Measurements from ENCODE around the gene RIPOR2.
"Not testable (repeated sequence)": the region's sequence is repeated elsewhere in the genome, so short reads cannot be mapped to it uniquely, and the experiment has no call there.

Gene RIPOR2

DNA sequence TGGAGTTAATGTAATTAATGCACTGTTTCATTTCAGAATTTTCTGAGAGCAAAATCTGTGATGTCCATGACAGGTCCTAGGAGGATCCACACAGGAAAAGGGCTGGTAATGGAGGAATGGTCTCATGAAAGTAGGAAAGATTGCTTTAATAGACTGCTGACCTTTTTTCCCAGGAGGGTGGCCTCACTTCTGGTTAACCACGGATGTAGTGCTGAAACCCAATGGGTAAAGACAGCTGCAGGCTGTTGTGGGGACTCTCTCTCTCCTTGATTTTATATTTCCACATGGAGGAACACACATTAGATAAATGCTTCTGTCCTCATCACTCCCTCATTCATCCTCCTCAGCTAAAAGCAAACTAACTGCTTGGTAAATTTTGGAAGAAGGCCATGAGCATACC, 23.6 kb upstream of the RIPOR2 start:
- DNase-seq, result no peak

DNA sequence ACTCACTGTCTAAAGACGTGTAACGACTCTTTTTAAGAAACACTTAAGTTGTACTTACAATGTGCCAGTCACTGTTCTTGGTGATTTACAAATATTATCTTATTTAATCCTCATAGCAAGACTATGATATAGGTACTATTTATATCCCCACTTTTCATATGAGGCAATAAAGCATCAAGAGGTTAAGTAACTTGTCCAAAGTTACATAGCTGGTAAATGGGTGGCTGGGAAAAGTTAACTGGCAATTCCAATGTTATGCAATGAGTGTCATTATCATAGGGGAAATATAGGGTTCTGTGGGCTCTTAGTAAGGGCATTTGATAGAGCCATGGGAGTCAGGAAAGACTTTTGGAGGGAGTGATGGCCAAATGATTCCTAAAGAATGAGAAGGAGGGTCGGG, 21.4 kb upstream of the RIPOR2 start:
- no peak for DNase-seq

DNA sequence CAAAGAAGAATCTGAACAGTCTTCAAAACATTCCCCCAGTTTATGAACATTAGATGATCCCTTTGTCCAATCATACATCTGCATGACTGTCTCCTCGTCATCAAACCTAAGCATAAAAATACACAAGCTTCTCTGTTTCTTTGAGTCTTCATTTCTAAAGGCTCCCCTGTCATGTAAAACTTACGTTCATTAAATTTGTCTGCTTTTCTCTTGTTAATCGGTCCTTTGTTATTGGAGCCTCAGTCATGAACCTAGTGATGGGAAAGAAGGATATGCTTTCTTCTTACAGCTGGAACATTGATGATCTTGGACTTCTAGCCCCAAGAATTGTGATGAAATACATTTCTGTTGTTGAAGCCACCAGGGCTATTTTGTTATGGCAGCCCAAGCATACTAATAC, 18.0 kb upstream of the RIPOR2 start:
- DNase-seq, result no peak

DNA sequence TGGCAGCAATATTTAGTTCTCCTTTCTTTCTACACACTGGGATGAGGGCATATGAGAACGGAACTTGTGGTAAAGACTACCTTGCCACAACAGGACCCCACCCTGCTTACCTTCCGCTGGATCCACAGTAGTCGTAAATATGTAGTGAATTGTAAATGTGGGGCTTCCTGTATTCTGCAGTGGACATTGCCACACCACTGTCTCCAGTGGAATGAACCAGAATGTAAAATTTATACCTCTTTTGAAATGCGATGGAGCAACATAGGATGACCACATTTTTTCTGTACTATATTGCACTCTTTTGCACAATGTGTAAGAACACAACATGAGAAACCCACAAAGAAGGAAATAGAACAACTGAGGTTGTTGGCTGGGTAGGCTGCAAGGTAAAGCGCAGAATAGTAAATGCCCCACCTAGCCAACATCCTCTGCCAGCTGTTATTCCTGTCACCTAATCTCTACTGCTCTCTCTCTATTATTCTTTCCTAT, 16.1 kb upstream of the RIPOR2 start:
- DNase-seq, result no peak

DNA sequence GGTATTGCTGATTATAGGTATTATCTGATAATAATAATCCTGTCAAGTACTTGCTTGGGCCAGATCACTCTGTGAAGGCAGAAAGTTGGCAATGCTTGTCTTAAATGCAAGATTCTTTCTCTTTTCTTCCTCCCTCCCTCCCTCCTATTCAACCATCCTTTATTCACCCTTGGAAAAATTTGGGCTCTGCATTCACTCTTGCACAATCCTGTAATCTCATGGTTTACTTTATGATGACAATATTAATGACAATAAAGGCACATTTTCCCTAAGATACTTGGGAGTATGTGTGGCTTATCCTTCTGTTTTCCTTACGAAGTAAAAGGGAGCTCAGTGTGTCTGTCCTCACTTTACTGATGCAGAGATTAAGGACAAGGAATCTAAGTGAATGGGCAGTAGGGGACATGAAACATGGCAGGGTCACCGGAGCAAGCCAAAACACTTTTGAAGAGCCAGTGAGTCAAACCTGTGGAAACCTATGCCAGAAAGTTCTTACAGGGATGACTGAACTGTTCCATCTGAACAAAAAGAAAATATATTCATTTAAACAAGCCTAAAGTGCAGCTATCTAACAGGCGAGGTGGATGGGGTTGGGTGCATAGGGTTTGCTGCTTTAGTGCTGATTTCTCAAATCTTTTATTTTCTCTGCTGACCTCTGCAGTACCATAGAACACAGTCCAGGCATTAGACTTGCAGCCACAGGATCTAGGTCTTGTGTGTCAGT, 14.6 kb upstream of the RIPOR2 start:
- no peak for DNase-seq

DNA sequence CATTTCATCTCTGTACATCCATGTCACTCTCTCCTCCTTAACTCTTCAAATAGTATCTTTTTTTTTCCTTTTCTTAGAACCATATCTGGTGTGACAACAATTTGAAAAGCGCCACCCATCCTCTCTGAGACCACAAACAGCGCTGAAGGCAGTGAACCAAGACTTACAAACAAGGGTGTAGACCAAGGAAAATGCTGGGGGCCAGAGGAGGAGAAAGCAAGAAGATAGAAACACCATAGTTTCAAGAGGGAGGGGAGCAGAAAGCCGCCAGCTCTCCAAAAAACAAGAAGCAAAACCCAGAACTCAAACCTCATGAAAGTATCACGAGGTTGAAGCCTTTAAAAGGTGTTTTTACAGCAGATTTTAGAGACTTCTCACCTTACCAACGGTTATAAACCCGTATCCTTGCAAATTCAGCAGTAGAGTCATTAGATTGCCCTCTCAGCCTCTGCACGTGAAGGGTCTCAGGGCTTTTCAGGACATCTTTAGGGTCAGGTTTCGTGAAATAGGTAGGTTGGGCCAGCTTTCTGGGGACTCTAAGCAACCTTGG, 13.3 kb upstream of the RIPOR2 start:
- no peak for DNase-seq

DNA sequence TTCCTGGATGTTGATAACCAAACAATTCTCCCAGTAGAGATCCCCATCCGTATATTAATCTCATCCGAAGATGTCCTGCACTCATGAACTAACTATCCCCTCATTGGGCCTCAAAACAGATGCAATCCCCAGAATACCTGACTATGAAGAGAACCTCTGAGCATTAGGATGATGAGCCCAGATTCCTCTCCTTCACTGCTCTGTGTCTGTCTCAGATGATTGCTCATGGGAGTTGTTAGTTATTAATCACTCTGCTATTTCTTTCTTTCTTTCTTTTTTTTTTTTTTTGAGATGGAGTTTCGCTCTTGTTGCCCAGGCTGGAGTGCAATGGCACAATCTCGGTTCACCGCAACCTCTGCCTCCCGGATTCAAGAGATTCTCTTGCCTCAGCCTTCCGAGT, 12.5 kb upstream of the RIPOR2 start:
- not testable (repeated sequence) for DNase-seq

DNA sequence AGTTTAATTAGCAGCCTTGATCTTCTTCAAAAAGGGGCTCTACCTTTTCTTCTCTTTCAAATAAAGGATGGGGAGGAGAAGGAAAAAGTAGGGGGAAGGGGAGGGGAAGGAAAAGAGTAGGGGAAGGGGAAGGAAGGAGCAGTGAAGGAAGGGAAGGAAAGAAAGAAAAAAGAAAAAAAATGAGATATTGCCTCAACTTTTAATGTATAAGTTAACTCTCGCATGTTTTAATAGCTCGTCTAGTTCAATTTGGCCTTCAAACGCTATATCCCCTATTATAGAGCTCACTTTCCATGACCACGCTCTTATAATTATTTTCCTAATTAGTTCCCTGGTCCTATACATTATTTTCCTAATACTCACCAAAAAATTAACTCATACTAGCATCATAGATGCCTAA, 11.9 kb upstream of the RIPOR2 start:
- no peak for DNase-seq

DNA sequence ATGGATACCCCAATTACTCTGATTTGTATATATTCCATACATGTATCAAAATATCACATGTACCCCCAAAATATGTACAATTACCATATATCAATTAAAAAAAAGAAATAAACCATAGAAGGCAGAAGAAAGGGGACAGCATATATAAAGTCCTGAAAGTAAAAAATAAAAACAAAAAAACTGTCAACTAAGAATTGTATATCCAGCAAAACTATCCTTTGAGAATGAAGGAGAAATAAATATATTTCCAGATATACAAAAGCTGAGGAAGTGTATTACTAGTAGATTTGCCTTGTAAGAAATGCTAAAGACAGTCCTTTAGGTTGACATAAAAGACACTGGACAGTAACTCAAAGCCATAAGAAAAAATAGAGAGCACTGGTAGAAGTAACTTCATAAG, 9.3 kb upstream of the RIPOR2 start:
- DNase-seq, result no peak

DNA sequence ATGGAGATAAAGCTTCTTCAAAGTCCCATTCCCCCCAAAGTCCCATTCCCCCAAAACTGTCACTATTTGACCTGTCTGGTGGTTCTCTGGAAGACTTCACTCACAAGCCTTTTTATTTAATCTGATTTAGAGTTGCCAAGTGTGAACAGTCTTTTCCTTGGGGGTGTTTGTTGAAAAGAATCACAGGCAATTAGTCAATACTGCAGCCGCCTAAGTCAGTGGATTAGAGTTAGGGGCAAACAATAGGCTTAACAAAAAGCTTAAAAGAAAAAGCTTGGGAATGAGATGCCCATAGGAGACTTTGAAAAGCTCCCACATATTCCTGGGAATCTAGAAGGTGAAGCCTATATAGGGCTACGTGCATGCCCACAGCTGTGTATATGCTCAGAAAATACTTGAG, 8.0 kb upstream of the RIPOR2 start:
- no peak for DNase-seq

DNA sequence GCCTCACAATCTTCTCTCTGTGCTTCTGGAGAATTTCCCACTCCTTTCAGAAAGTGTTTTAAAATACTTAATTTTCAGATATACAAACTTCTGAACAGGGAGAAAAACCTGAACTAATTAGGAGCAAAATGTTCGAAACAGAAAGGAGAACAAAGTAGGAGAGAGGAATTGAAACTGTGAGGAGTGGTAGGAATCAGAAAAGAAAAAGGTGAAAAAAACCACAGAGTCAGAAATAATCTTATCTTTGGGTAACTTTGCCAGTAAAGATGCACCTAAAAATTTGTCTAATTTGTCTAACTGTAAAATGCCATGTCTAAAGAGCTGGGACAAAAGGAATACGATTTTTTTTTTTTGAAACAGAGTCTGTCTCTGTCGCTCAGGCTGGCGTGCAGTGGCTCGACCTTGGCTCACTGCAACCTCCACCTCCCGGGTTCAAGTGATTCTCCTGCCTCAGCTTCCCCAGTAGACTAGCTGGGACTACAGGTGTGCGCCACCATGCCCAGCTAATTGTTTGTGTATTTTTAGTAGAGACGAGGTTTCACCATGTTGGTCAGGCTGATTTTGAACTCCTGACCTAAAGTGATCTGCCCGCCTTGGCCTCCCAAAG, 4.7 kb upstream of the RIPOR2 start:
- DNase-seq, result no peak

DNA sequence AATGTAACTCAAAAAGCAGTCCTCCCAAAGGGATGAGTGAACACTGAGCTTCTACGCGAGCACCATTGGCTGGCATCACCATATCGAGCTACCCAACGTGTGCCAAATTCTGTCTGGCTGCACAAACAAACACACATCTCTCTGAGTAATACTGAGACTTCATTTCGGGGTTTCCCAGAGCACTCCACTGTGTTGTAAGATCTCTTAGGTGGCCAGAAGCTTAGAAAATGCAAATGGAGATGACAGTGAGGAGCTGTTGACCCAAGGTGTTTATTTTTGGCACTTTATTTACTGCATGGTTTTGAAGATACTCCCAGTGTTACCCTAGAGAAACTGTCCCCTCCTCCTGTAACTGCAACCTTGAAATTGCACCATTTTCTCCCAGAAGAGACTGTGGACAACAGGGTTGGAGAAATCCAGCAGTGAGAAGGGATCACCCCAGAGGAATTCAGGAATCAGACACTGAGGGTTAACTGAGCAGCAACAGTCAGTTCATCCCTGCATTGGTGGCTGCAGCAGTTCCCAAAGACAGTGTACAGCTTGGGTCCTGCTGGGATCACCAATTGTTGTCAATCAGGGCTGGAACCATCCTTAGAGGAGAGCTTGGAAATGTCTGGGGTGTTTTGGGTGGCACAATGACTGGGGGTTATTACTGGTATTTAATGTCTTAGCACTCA, 1.0 kb upstream of the RIPOR2 start:
- no peak for DNase-seq

DNA sequence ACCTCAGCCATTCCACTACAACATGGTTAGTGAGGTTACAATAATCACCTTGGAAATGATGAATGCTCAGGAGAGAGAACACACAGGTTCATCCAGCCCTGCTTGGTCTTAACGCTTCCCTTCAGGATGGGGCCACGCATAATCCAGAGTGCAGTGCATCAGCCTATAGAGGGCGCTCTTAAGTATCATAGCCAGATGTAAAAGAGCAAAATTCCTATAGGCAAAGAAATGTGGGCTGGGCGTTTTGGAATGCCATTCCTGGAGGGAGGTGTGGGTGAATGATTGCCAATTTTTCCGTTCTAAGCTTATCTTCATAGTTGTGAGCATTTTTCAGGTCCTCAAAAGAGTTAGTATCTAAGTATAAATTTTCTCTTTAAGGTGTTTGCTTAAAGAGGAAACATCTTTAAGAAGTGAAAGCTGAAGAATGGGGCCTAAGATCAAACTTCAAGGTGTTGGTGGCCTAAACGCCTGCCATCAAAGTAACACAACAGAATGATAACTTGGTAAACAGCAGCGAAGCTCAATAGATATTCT, 1.8 kb downstream of the RIPOR2 start:
- DNase-seq, result no peak

DNA sequence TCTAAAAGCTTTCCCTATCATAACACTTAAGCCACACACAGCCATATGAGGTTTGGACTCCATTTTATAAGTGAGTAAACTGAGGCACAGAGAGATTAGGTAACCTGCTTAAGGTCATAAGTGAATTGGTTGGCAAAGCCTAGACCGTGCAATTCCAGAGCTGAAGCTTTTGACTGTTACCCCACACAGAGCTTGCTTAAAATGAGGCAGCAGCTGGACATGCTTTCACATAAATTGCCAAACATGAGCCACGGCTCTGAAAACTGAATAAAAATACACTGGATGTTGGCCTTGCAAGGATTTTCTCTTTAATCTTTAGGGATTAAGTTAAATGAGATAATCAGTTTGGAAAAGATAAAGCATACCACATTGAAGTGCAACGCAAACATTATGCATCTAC, 2.5 kb downstream of the RIPOR2 start:
- no peak for DNase-seq

DNA sequence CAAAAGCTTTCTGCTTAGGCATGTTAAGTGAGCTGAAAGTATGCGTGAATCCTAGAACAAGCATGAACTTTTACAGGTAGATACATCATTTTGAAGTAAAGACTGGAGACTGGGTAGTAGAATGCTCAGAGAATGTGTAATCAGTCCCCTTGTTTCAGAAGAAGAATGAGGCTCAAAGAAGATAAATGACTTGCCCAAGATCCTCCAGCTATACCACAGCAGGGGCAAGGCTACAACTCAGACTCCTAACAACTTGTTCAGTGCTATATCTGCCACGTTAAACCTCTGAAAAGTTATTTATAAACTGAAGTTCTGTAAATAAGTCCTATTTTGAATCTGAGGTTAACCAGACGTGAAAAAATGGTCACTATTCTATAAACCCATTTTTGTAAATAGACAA, 2.9 kb downstream of the RIPOR2 start:
- DNase-seq, result no peak

DNA sequence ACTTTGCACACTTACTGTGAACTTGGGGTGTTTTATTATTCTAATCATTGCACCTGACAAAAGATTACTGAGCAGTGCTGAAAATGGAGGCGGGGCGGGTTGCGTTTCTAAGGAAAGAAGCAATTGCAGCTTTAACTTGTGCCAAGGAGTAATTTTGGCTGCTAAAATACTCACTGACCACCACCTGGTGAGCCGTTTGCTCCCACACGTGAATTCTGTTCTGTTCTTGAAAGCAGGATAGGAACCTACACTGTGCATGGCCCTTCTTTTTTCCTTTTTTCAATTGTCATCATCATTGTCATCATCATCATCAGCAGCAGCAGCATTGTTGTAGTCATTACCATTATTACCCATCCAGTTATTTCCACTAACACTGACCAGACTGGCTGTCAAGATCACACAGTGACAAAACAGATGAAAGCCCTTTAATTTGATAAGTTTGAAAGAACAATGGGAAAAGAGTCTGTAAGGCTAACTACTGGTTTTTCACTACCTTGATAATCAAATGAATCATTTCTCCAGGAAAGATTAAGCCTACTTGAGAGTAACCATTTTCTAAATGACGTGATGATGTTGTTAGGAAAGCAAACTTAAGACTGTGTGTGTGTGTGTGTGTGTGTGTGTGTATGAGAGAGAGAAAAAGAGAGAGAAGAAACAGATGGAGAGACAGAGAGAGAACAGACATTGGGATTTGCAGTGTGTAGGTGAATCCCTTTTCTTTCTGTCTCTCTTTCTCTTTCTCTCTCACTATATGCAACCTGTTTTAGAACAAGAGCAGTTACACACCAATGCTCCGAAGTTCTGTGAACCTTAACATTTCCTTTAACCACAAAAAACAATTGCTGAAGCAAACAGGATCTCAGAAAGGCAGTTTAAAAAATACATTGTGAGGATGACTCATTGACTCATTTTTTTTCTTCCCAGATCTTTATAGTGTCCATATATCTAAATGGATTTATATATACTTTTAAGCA, 3.8 kb downstream of the RIPOR2 start:
- no peak for DNase-seq

DNA sequence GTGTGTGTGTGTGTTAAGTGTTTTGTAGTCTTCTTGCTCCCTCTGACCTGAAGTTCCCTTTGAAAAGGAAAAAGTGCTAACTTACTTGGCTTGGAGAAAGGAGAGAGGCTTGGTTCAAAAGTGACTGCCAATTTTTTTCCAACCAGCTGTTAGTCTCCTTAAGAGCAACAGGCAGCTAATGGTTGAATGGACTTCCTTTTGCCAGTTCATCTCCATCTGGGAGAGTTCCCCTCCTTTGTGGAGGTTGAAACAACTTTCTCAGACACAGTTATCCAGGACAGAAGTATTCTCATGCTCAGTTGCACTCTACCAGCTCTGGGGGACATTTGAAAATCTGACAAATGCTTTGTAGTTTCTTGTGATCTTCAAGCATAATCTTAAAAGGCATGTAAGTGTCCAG, 4.5 kb downstream of the RIPOR2 start:
- DNase-seq, result no peak

DNA sequence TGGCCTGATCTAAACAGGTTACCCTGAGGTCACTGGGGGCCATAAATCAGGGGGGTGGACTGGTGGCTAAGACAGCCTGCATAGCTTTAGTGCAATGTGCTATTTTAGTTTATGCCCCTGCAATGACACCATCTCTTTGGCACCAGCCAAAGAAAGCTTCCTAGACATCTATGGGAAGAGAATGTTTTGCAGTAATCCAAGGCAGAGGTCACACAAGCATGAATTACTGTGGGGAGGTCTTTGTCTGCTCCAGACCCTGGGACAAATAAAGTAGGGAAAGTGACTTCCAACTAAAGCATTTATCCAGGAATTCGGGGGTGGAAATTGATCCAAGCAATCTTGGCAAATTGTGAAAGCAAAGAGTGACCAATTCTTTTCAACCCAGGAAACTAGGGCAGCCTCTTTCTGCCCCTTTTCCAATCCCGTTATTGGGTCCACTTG, 5.3 kb downstream of the RIPOR2 start:
- DNase-seq, result no peak

DNA sequence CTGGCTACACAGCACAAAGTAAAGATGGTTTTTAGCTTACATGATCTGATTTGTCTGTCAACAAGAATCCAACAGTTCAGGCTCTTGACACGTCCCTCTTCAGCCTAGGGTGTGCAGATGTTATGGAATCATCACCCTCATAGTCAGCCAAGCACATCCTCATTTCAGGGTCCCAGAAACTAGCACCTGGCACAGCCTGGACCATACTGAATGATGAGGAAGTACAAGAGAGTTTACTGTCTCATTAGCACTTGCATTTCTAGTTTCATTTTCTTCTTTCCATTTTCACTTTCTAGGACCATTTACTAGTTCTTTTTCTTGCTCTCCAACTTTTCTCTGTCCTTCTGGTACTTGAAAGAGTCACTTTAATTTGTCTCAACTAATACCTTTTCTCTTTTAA, 6.5 kb downstream of the RIPOR2 start:
- DNase-seq, result no peak

DNA sequence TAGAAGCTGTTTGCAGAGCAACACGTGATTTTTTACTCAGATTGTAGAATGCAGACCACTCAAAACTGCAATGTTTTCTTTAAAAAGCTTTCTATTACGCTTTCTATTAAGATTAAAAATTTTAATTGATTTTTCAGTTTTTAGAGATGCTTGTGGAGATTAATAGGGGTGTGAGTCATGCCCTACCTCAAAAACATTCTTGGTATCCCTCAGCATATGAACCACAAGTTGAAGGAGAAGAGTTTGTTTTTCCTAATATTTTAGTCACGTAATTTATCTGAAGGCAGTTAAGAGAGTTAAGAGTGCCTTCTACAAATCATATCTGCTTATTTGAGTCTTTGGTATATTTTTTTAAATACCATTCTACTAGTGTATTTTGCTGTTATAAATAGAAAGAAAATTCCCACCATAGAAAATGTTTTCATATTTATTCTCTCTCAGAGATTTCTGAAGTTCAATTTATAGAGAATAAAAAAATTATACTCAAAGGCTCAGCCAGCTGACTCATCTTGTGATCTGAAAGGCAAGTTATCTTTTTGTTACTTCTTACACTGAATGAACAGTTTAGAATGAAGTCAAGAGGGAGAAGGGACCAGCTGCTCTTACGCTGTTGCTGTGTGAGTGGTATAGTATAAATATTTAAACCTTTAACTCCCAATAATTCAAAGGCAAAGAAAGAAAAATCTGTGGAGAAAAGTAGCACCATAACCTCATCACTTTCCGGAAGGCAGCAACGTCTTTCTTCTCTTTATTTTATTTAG, 7.6 kb downstream of the RIPOR2 start:
- no peak for DNase-seq
